Right atrium auricular region (tissue), 2 donors: Measurements from ENCODE around the gene SVOPL. TPM values are rescaled to one million over a fixed set of nuclear protein-coding genes. Genes with fewer than 3 reads are reported as not detected.

Experiments
- DNase-seq: peaks from one replicate; pipeline ENCODE4 v3.0.0-alpha.2; 2019; ENCODE audit warnings: low spot score
- H3K27ac ChIP-seq, 2 donors: fragments of 200-600 bp; sonication (generic); 1 replicate in 1 of 2; 2 replicates in 1 of 2; pipeline ENCODE4 v1.5.1; 2016 to 2019
- H3K27me3 ChIP-seq, 2 donors: fragments of 200-600 bp; sonication (generic); one replicate each; pipeline versions ENCODE4 v1.5.1 to v1.6.0; 2017 to 2019
- H3K36me3 ChIP-seq: fragments of 200-600 bp; sonication (generic); one replicate; pipeline ENCODE4 v1.5.1; 2016
- H3K4me1 ChIP-seq, 2 donors: fragments of 200-600 bp; sonication (generic); one replicate each; pipeline versions ENCODE4 v1.5.1 to v1.6.0; 2017 to 2019
- H3K4me3 ChIP-seq, 2 donors: fragments of 200-600 bp; sonication (generic); 1 replicate in 1 of 2; 2 replicates in 1 of 2; pipeline ENCODE4 v1.5.1; 2017 to 2019; ENCODE audit warnings: mild to moderate bottlenecking in 1 of 2, moderate library complexity in 1 of 2
- H3K9me3 ChIP-seq, 2 donors: fragments of 200-600 bp; sonication (generic); one replicate each; pipeline ENCODE4 v1.5.1; 2019
- CTCF ChIP-seq, 2 donors: fragments of 200-600 bp; sonication (generic); IDR thresholded peaks; one replicate each; pipeline ENCODE4 v1.5.1; 2019; ENCODE audit warnings: antibody characterized with exemption in 2 of 2
- total RNA-seq, 2 donors: library from RNA; depleted of rRNA; stranded (reverse); fragments of >200 nt; gene quantifications; one replicate each; pipeline ENCODE4 v1.1.0, GENCODE V29; 2016

Gene SVOPL
- total RNA-seq, 2 donors from 2014 or later = not detected

GRCh38 chr7:138551102-138551501 lies 150.1 kb downstream of the SVOPL start:
- Histone ChIP-seq H3K9me3 (peaks cover 0 to 6% of the 10 kb centered on the region in 2 donors), H3K36me3 (peaks cover 53% of the 10 kb centered on the region)

GRCh38 chr7:138550337-138550736 lies 150.8 kb downstream of the SVOPL start:
- Histone ChIP-seq H3K27ac (no peak overlapping the region), H3K4me1 (no peaks in the 10 kb centered on the region), H3K4me3 (no peak overlapping the region), H3K36me3 (peaks cover 45% of the 10 kb centered on the region), H3K9me3 (no peaks in the 10 kb centered on the region), H3K27me3 (no peaks in the 10 kb centered on the region)
- DNase-seq = no peak
- TF ChIP-seq CTCF (IDR thresholded peaks at IDR 0.05) = no peak

More at GRCh38 chr7:138551102-138551501, 150.1 kb downstream of the SVOPL start:
- Histone ChIP-seq H3K4me3 (no peak overlapping the region), H3K27me3 (no peaks in the 10 kb centered on the region), H3K4me1 (no peaks in the 10 kb centered on the region), H3K27ac (no peak overlapping the region)
- TF ChIP-seq CTCF (IDR thresholded peaks at IDR 0.05) = no peak
- no peak for DNase-seq

GRCh38 chr7:138549082-138549481 lies 152.1 kb downstream of the SVOPL start:
- no peak overlapping the region for H3K27ac ChIP-seq
- TF ChIP-seq CTCF (IDR thresholded peaks at IDR 0.05) = no peak
- no peaks in the 10 kb centered on the region for H3K4me1 ChIP-seq
- no peaks in the 10 kb centered on the region for H3K9me3 ChIP-seq
- peaks cover 35% of the 10 kb centered on the region for H3K36me3 ChIP-seq
- no peaks in the 10 kb centered on the region for H3K27me3 ChIP-seq
- DNase-seq = no peak
- no peak overlapping the region for H3K4me3 ChIP-seq

GRCh38 chr7:138546829-138547228 lies 154.3 kb downstream of the SVOPL start:
- H3K27me3 ChIP-seq = no peaks in the 10 kb centered on the region
- TF ChIP-seq CTCF (IDR thresholded peaks at IDR 0.05) = no peak
- no peaks in the 10 kb centered on the region for H3K4me1 ChIP-seq
- H3K27ac ChIP-seq = no peak overlapping the region
- no peak for DNase-seq
- H3K9me3 ChIP-seq = no peaks in the 10 kb centered on the region
- H3K36me3 ChIP-seq = peaks cover 22% of the 10 kb centered on the region
- H3K4me3 ChIP-seq = no peak overlapping the region

- DNase-seq = no peak
- no peak for TF ChIP-seq CTCF (IDR thresholded peaks at IDR 0.05)
- Histone ChIP-seq H3K36me3 (peaks cover 18% of the 10 kb centered on the region), H3K9me3 (no peaks in the 10 kb centered on the region), H3K27me3 (no peaks in the 10 kb centered on the region), H3K4me3 (no peak overlapping the region), H3K27ac (no peak overlapping the region), H3K4me1 (no peaks in the 10 kb centered on the region)
Measured at GRCh38 chr7:138546064-138546619, 155.0 kb downstream of the SVOPL start.

- Histone ChIP-seq H3K36me3 (peaks cover 19% of the 10 kb centered on the region), H3K27me3 (no peaks in the 10 kb centered on the region), H3K4me3 (no peak overlapping the region), H3K4me1 (no peaks in the 10 kb centered on the region), H3K27ac (no peak overlapping the region), H3K9me3 (no peaks in the 10 kb centered on the region)
- TF ChIP-seq CTCF (IDR thresholded peaks at IDR 0.05) = no peak
- no peak for DNase-seq
Measured at GRCh38 chr7:138545123-138545522, 156.0 kb downstream of the SVOPL start.
